ENCODE measurements around the gene GYG1. TPM values are rescaled to one million over a fixed set of nuclear protein-coding genes. Genes with fewer than 3 reads are reported as not detected.

Gene GYG1
- total RNA-seq, 1 experiment from 2014 or later, result 34.8 TPM

- TF ChIP-seq ATF2 (CRISPR knock-in tag; IDR thresholded peaks at IDR 0.05; ENCODE audit: borderline replicate concordance, low read depth) (no peak), OVOL2 (CRISPR knock-in tag; IDR thresholded peaks at IDR 0.05; ENCODE audit: borderline replicate concordance) (no peak)
Observed at GRCh38 chr3:149016669-149017541, 25.6 kb downstream of the GYG1 start (continued).

- H3K27ac Mint-ChIP-seq, result peak overlapping the region; percentile 25; the same call in 1 of the 2 replicates
- POLR2A ChIA-PET, result no interaction called here
Observed at GRCh38 chr3:149018247-149018646, 26.9 kb downstream of the GYG1 start.

More at GRCh38 chr3:149018247-149018646, 26.9 kb downstream of the GYG1 start:
- ATAC-seq, result no peak
- H3K27me3 Mint-ChIP-seq (ENCODE audit: low read depth), result no peaks in the 10 kb centered on the region
- CTCF ChIA-PET, result no interaction called here
- no peaks in the 10 kb centered on the region; the same call in 1 of the 2 replicates for H3K9me3 Mint-ChIP-seq
- no peak for TF ChIP-seq NR3C1 (CRISPR knock-in tag; conservative IDR thresholded peaks at IDR 0.05; ENCODE audit: low read depth)
- no peak for TF ChIP-seq IRF1 (CRISPR knock-in tag; IDR thresholded peaks at IDR 0.05)
- TF ChIP-seq ATF3 (CRISPR knock-in tag; conservative IDR thresholded peaks at IDR 0.05), result no peak
- no peak for TF ChIP-seq IRF2 (CRISPR knock-in tag; IDR thresholded peaks at IDR 0.05; ENCODE audit: borderline replicate concordance, low read depth)
- TF ChIP-seq, protein P1, sequence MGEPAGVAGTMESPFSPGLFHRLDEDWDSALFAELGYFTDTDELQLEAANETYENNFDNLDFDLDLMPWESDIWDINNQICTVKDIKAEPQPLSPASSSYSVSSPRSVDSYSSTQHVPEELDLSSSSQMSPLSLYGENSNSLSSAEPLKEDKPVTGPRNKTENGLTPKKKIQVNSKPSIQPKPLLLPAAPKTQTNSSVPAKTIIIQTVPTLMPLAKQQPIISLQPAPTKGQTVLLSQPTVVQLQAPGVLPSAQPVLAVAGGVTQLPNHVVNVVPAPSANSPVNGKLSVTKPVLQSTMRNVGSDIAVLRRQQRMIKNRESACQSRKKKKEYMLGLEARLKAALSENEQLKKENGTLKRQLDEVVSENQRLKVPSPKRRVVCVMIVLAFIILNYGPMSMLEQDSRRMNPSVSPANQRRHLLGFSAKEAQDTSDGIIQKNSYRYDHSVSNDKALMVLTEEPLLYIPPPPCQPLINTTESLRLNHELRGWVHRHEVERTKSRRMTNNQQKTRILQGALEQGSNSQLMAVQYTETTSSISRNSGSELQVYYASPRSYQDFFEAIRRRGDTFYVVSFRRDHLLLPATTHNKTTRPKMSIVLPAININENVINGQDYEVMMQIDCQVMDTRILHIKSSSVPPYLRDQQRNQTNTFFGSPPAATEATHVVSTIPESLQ (CRISPR knock-in tag; IDR thresholded peaks at IDR 0.05), result no peak
- TF ChIP-seq STAT6 (CRISPR knock-in tag; conservative IDR thresholded peaks at IDR 0.05; ENCODE audit: low read depth), result no peak
- TF ChIP-seq FOXK1 (CRISPR knock-in tag; IDR thresholded peaks at IDR 0.05), result no peak
- no peak for TF ChIP-seq EMX1 (CRISPR knock-in tag; IDR thresholded peaks at IDR 0.05)
- TF ChIP-seq, protein P2, sequence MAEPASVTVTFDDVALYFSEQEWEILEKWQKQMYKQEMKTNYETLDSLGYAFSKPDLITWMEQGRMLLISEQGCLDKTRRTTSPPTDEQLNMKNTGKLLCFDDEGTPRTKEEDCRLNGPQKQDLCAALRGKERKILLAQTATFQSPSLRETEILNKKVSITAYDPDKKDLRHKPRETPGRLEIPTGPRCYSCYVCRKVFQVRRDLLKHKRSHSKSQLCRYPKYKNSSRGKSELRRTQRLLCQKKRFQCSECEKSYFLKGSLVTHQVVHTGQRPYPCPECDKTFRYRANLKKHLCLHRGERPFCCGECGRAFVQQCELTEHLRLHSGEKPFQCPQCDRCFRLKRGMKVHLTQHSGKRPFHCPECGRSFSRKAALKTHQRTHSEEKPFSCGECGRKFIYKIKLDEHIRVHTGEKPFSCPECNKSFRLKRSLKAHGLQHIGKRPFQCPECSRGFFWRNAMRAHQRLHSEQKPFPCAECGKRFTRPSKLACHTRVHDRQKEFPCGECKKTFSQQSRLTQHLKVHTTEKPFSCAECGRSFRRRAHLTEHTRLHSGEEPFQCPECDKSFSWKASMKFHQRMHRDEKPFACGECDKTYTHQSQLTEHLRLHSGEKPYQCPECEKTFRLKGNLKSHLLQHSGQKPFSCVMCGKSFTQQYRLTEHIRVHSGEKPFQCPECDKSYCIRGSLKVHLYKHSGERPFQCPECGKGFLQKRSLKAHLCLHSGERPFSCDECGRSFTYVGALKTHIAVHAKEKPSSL (CRISPR knock-in tag; conservative IDR thresholded peaks at IDR 0.05), result no peak
- no peak for TF ChIP-seq MYBL2 (CRISPR knock-in tag; IDR thresholded peaks at IDR 0.05)
- no peak for TF ChIP-seq ARID4B (CRISPR knock-in tag; IDR thresholded peaks at IDR 0.05; ENCODE audit: borderline replicate concordance)
- TF ChIP-seq PRRX2 (CRISPR knock-in tag; IDR thresholded peaks at IDR 0.05), result no peak
- no peak for TF ChIP-seq GTF2I (CRISPR knock-in tag; conservative IDR thresholded peaks at IDR 0.05)
- TF ChIP-seq, protein P3, sequence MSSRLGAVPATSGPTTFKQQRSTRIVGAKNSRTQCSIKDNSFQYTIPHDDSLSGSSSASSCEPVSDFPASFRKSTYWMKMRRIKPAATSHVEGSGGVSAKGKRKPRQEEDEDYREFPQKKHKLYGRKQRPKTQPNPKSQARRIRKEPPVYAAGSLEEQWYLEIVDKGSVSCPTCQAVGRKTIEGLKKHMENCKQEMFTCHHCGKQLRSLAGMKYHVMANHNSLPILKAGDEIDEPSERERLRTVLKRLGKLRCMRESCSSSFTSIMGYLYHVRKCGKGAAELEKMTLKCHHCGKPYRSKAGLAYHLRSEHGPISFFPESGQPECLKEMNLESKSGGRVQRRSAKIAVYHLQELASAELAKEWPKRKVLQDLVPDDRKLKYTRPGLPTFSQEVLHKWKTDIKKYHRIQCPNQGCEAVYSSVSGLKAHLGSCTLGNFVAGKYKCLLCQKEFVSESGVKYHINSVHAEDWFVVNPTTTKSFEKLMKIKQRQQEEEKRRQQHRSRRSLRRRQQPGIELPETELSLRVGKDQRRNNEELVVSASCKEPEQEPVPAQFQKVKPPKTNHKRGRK (CRISPR knock-in tag; IDR thresholded peaks at IDR 0.05; ENCODE audit: borderline replicate concordance), result no peak
- peaks cover 64% of the 10 kb centered on the region for H3K4me1 Mint-ChIP-seq
- peaks cover 28% of the 10 kb centered on the region for H3K36me3 Mint-ChIP-seq
- DNase-seq (ENCODE audit: low spot score), result no peak
- H3K4me3 Mint-ChIP-seq, result no peak overlapping the region
